Thoracic aorta (tissue), 2 donors: ENCODE data around the gene AUTS2. TPM values are rescaled to one million over a fixed set of nuclear protein-coding genes. Genes with fewer than 3 reads are reported as not detected.
"Not testable (repeated sequence)": the region's sequence is repeated elsewhere in the genome, so short reads cannot be mapped to it uniquely, and the experiment has no call there.

Experiments
- ATAC-seq: fragments of 150-250 bp; one replicate; pipeline ENCODE4 v1.8.0; 2017; ENCODE audit warnings: low read depth; ENCODE audit not compliant: insufficient number of reproducible peaks, low FRiP score
- DNase-seq: peaks from one replicate; pipeline ENCODE4 v3.0.0-alpha.2; 2020; ENCODE audit warnings: low spot score
- H3K27ac ChIP-seq, 2 donors: fragments of 200-600 bp; sonication (generic); 1 replicate in 1 of 2; 2 replicates in 1 of 2; pipeline ENCODE4 v1.5.1; 2016; ENCODE audit warnings: mild to moderate bottlenecking in 2 of 2, moderate library complexity in 2 of 2
- H3K27me3 ChIP-seq: fragments of 200-600 bp; sonication (generic); replicated peaks from 2 replicates; pipeline ENCODE4 v1.6.0; 2016; ENCODE audit warnings: mild to moderate bottlenecking; ENCODE audit not compliant: insufficient read depth
- H3K36me3 ChIP-seq: fragments of 200-600 bp; sonication (generic); one replicate; pipeline ENCODE4 v1.5.1; 2016
- H3K4me1 ChIP-seq, 2 donors: fragments of 200-600 bp; sonication (generic); 1 replicate in 1 of 2; 2 replicates in 1 of 2; pipeline versions ENCODE4 v1.5.1 to v1.6.0; 2016; ENCODE audit warnings: low read depth in 2 of 2, mild to moderate bottlenecking in 1 of 2; ENCODE audit not compliant: control insufficient read depth in 1 of 2
- H3K4me3 ChIP-seq: fragments of 200-600 bp; sonication (generic); 2 replicates; pipeline ENCODE4 v1.5.1; 2016; ENCODE audit warnings: mild to moderate bottlenecking
- H3K9me3 ChIP-seq: fragments of 200-600 bp; sonication (generic); 2 replicates; pipeline ENCODE4 v1.5.1; 2016
- CTCF ChIP-seq: fragments of 200-600 bp; sonication (generic); IDR thresholded peaks from one replicate; pipeline ENCODE4 v1.5.1; 2019; ENCODE audit warnings: antibody characterized with exemption
- total RNA-seq, 2 donors: library from RNA; depleted of rRNA; stranded (reverse); fragments of >200 nt; gene quantifications; one replicate each; pipeline versions ENCODE4 v1.1.0 to v1.2.3, GENCODE V29; 2016

The AUTS2 gene
- total RNA-seq, 2 donors from 2014 or later, result 49.4 to 101 TPM

- Histone ChIP-seq H3K27ac (no peak overlapping the region), H3K9me3 (no peaks in the 10 kb centered on the region), H3K36me3 (no peaks in the 10 kb centered on the region), H3K4me1 (peaks cover 0 to 17% of the 10 kb centered on the region in 2 donors), H3K27me3 (no peaks in the 10 kb centered on the region), H3K4me3 (no peak overlapping the region)
- no peak for DNase-seq
- no peak for TF ChIP-seq CTCF
- ATAC-seq, result no peak
These were observed 179.9 kb downstream of the AUTS2 start for GRCh38 chr7:69778138-69778537.

- no peaks in the 10 kb centered on the region for H3K9me3 ChIP-seq
- DNase-seq (no peak), ATAC-seq (no peak)
- no peak overlapping the region for H3K27ac ChIP-seq
- TF ChIP-seq CTCF, result no peak
- H3K4me1 ChIP-seq, result peaks cover 4 to 28% of the 10 kb centered on the region in 2 donors
- no peaks in the 10 kb centered on the region for H3K27me3 ChIP-seq
- no peak overlapping the region for H3K4me3 ChIP-seq
- H3K36me3 ChIP-seq, result no peaks in the 10 kb centered on the region
These were observed 182.1 kb downstream of the AUTS2 start for GRCh38 chr7:69780379-69780778.

GRCh38 chr7:69781412-69781846 lies 183.2 kb downstream of the AUTS2 start:
- TF ChIP-seq CTCF, result no peak
- DNase-seq (no peak), ATAC-seq (peak; percentile 16)
- Histone ChIP-seq H3K4me3 (peak overlapping the region; percentile 57), H3K27me3 (no peaks in the 10 kb centered on the region), H3K4me1 (peaks cover 4 to 28% of the 10 kb centered on the region in 2 donors), H3K36me3 (no peaks in the 10 kb centered on the region), H3K9me3 (no peaks in the 10 kb centered on the region), H3K27ac (no peak overlapping the region)

GRCh38 chr7:69782917-69783684 lies 184.8 kb downstream of the AUTS2 start:
- Histone ChIP-seq H3K4me1 (peaks cover 4 to 28% of the 10 kb centered on the region in 2 donors), H3K4me3 (no peak overlapping the region), H3K27me3 (no peaks in the 10 kb centered on the region), H3K27ac (no peak overlapping the region), H3K36me3 (no peaks in the 10 kb centered on the region), H3K9me3 (no peaks in the 10 kb centered on the region)
- no peak for TF ChIP-seq CTCF
- DNase-seq (no peak), ATAC-seq (no peak)

GRCh38 chr7:69786130-69786529 lies 187.9 kb downstream of the AUTS2 start:
- not testable (repeated sequence) for H3K27ac ChIP-seq, H3K36me3 ChIP-seq, DNase-seq, H3K27me3 ChIP-seq, H3K9me3 ChIP-seq, H3K4me3 ChIP-seq, ATAC-seq
- peaks cover 4 to 28% of the 10 kb centered on the region in 2 donors for H3K4me1 ChIP-seq
